Adrenal gland (tissue), 12 donors: ENCODE data around the gene SETD2. TPM values are rescaled to one million over a fixed set of nuclear protein-coding genes. Genes with fewer than 3 reads are reported as not detected.

Experiments used
- DNase-seq, 7 donors: peaks; one replicate each; pipeline ENCODE4 v3.0.0-alpha.2; 2019 to 2020
- H3K27ac ChIP-seq, 5 donors: fragments of 200-600 bp; sonication (generic) in 4 of 5; 1 replicate in 3 of 5; 2 replicates in 2 of 5; pipeline versions ENCODE4 v1.5.1 to v1.8.0; 2016 to 2020; ENCODE audit warnings: mild to moderate bottlenecking in 1 of 5
- H3K27me3 ChIP-seq: fragments of 200-600 bp; 2 replicates; pipeline ENCODE4 v1.8.0; 2021
- H3K36me3 ChIP-seq, 2 donors: fragments of 200-600 bp; replicated peaks in 1 of 2; 1 replicate in 1 of 2; 2 replicates in 1 of 2; pipeline versions ENCODE4 v1.5.1 to v1.8.0; 2018 to 2022
- H3K4me1 ChIP-seq, 2 donors: fragments of 200-600 bp; replicated peaks in 1 of 2; 1 replicate in 1 of 2; 2 replicates in 1 of 2; pipeline versions ENCODE4 v1.5.1 to v1.8.0; 2018 to 2021
- H3K4me3 ChIP-seq, 4 donors: fragments of 200-600 bp; sonication (generic) in 3 of 4; one replicate each; pipeline ENCODE4 v1.5.1; 2016 to 2018
- H3K9me3 ChIP-seq, 3 donors: fragments of 200-600 bp; sonication (generic) in 1 of 3; replicated peaks in 1 of 3; 1 replicate in 2 of 3; 2 replicates in 1 of 3; pipeline versions ENCODE4 v1.5.1 to v1.8.0; 2016 to 2021
- POLR2A ChIP-seq, 2 donors: fragments of 450-650 bp; IDR thresholded peaks; one replicate each; pipeline ENCODE4 v1.6.1; 2017; ENCODE audit warnings: antibody characterized with exemption in 2 of 2, mild to moderate bottlenecking in 2 of 2, moderate library complexity in 1 of 2
- WGBS, 4 donors: extraction: QIAGEN DNeasy Blood & Tissue Kit in 2 of 4; methylation state at CpG; one replicate each; pipeline versions ENCODE4 v1.1.5 to v1.1.7; 2013 to 2017; 5-methylcytosine and 5-hydroxymethylcytosine counted together
- intact Hi-C, 2 donors: fragments of 100-400 bp; cut with DNase I; formaldehyde crosslinking; loops; one replicate each; pipeline versions ENCODE4 v1.14.1 to v1.15.0; 2022 to 2023
- polyA plus RNA-seq, 3 donors: library from polyadenylated mRNA; stranded (reverse); fragments of 200-250 nt in 2 of 3; fragments of 350-450 nt in 1 of 3; fragmentation: Illumina TruSeq in 1 of 3; extraction: RNeasy Lipid Tissue Mini Kit (QIAGEN cat#74804) in 1 of 3; gene quantifications; one replicate each; pipeline ENCODE4 v1.2.3, GENCODE V29; 2013 to 2014
- total RNA-seq, 9 donors: library from RNA; depleted of rRNA in 4 of 9; stranded (reverse); fragments of >200 nt in 4 of 9; fragments of 120-200 nt in 1 of 9; fragmentation: NEBNext Ultra II Directional in 1 of 9; extraction: Animal tissue kit (Norgen Biotek cat#: 25700) in 1 of 9; gene quantifications; one replicate each; pipeline versions ENCODE4 v1.1.0 to v1.2.4, GENCODE V29; 2013 to 2023
- TF ChIP-seq, protein P1 (sequence below), 6 experiments: fragments of 450-650 bp in 4 of 6; fragments of 200-600 bp in 2 of 6; sonication (generic) in 1 of 6; IDR thresholded peaks; 1 replicate in 5 of 6; 2 replicates in 1 of 6; pipeline versions ENCODE4 v1.5.1 to v1.8.0; 2016 to 2021; ENCODE audit warnings: antibody characterized with exemption in 6 of 6, mild to moderate bottlenecking in 2 of 6, moderate library complexity in 1 of 6
- donor health status: healthy with polysubstance abuse.
- donor health status: Bipolar disorder and iron deficiency.
- donor health status: DM: yes; HTN: yes; CAD: no.
- donor health status: DM: no; HTN: no; CAD: no.
- donor health status: DM: no; HTN: no; CAD: no.
- donor health status: DM: yes; HTN: yes; CAD: no.

Gene SETD2
- total and polyA plus RNA-seq, 12 donors = 12.6 to 58.9 (median 39.1) TPM

DNA sequence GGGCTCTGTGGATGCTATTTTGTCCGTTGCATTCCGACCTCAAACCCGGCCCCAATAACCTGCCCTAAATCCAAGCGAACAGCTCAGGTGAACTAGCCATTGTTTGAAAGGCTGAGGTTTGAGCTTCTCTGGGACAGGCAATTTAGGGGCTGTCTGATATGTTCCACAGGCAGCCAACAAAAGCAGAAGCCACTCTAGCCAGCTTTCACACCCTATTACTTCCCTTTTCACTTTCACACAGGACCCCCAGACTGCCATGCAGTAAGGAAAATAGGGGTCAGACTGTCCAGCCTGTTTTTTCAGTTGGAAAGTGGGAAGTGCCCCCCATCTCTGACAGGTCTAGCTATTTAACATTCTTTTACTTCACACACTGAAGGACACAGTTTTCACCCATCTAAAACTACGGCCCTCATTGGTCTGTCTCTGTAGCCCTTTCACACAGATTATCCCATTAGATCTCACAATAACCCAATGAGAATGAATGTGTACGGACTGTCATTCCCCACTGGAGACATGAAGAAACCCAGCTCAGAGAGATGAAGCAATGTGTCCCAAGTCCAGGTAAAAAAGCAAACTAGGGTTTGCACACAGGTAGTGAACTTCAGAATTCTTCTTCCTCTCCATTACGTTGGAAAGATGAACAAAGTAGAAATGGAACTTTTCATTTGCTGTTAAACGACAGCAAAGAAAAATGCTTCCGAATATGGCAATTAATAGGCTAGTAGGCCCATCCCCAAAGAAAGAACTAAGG, 189.3 kb downstream of the SETD2 start:
- WGBS, 4 donors = 71 to 75% (median 73%) methylated on average over 9 of the region's 9 CpGs
- Histone ChIP-seq H3K9me3 (no peaks in the 10 kb centered on the region), H3K36me3 (no peaks in the 10 kb centered on the region), H3K4me3 (peak overlapping the region in 1 of 4 donors; percentile 77), H3K27me3 (no peaks in the 10 kb centered on the region), H3K27ac (peak overlapping the region in 1 of 5 donors; percentile 44), H3K4me1 (peaks cover 41 to 66% of the 10 kb centered on the region in 2 donors)
- TF ChIP-seq POLR2A (IDR thresholded peaks at IDR 0.05) = no peak
- TF ChIP-seq, protein P1, sequence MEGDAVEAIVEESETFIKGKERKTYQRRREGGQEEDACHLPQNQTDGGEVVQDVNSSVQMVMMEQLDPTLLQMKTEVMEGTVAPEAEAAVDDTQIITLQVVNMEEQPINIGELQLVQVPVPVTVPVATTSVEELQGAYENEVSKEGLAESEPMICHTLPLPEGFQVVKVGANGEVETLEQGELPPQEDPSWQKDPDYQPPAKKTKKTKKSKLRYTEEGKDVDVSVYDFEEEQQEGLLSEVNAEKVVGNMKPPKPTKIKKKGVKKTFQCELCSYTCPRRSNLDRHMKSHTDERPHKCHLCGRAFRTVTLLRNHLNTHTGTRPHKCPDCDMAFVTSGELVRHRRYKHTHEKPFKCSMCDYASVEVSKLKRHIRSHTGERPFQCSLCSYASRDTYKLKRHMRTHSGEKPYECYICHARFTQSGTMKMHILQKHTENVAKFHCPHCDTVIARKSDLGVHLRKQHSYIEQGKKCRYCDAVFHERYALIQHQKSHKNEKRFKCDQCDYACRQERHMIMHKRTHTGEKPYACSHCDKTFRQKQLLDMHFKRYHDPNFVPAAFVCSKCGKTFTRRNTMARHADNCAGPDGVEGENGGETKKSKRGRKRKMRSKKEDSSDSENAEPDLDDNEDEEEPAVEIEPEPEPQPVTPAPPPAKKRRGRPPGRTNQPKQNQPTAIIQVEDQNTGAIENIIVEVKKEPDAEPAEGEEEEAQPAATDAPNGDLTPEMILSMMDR (IDR thresholded peaks at IDR 0.05) = no peak
- DNase-seq = no peak
- intact Hi-C loops = loop anchor here in 1 of 2 donors (5.0 kb wide), 1 partner anchor 47 kb away; no protein-coding TSS in a partner anchor

DNA sequence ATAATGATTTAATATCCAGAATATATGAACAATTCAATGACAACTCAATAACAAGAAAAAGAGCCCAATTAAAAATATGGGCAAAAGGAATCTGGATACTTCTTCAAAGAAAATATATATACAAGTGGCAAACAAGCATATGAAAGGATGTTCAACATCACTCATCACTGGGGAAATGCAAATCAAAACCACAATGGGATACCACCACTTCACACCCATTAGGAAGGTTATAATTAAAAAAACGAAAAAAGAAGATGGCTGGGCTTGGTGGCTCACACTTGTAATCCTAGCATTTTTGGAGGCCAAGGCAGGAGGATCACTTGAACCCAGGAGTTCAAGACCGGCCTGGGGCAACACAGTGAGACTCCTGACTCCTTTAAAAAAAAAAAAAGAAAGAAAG, 191.5 kb downstream of the SETD2 start:
- H3K4me1 ChIP-seq = peaks cover 40 to 68% of the 10 kb centered on the region in 2 donors
- WGBS, 4 donors = 82 to 89% (median 83%) methylated on average over 2 of the region's 2 CpGs

DNA sequence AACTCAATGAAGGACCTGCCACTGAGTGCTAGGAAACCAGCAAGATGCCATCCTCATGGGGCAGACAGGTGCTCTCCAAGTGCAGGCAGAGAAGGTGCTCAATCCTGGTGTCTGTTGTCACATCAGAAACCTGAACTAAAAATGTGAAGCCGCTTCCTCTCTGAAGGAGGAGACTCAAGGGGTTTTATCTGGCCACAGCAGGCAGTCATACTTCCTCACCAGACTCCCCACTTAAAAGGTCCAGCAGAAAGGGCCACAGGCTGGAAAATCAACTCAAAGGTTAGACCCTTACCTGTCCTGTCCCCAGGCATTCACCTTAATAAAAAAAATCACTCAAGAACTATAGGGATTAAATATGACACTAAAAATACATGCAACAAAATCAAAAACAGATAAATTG, 192.2 kb downstream of the SETD2 start:
- intact Hi-C loops = loop anchor here in 1 of 2 donors (5.0 kb wide), 1 partner anchor 44 kb away; no protein-coding TSS in a partner anchor
- TF ChIP-seq, protein P1 (IDR thresholded peaks at IDR 0.05) = no peak
- TF ChIP-seq POLR2A (IDR thresholded peaks at IDR 0.05) = no peak
- peak overlapping the region; percentile 13 to 75 (median 53) for H3K27ac ChIP-seq
- no peak for DNase-seq
- H3K4me1 ChIP-seq = peaks cover 37 to 67% of the 10 kb centered on the region in 2 donors
- H3K9me3 ChIP-seq = no peaks in the 10 kb centered on the region
- no peak overlapping the region for H3K4me3 ChIP-seq
- H3K36me3 ChIP-seq = no peaks in the 10 kb centered on the region
- H3K27me3 ChIP-seq = no peaks in the 10 kb centered on the region
- WGBS, 4 donors = 67 to 100% (median 80%) methylated on average over 1 of the region's 1 CpG; no CpG with 5 or more reads in 1 of the 4 donors

More for the DNA sequence above, 191.5 kb downstream of the SETD2 start:
- Histone ChIP-seq H3K9me3 (no peaks in the 10 kb centered on the region), H3K27ac (peak overlapping the region in 1 of 5 donors; percentile 68), H3K27me3 (no peaks in the 10 kb centered on the region), H3K4me3 (no peak overlapping the region), H3K36me3 (no peaks in the 10 kb centered on the region)
- intact Hi-C loops = loop anchor here in 1 of 2 donors (5.0 kb wide), 1 partner anchor 45 kb away; no protein-coding TSS in a partner anchor
- DNase-seq = no peak
- TF ChIP-seq, protein P1 (IDR thresholded peaks at IDR 0.05) = no peak
- TF ChIP-seq POLR2A (IDR thresholded peaks at IDR 0.05) = no peak

DNA sequence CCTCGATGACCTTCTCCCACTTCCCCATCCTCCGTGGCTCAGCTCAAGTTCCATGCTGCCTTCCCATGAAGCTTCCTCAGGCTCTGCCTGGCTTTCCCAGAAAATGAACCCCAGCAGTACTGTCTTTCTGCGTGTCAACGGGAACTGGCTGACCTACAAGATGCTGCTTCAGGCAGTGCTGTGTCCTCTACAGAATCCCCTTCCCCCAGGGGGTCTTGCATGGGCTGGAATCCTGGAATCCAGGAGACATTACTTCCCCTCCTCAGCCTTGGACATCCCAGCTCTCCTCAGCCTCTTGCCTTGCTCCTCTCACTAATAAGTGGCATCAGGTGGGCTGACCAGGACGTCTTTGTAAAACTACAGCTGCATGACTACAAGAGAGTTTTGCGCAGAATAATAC, 192.8 kb downstream of the SETD2 start:
- intact Hi-C loops = loop anchor here in 1 of 2 donors (5.0 kb wide), 1 partner anchor 44 kb away; no protein-coding TSS in a partner anchor
- Histone ChIP-seq H3K27ac (peak overlapping the region; percentile 13 to 75 (median 53)), H3K4me3 (no peak overlapping the region), H3K27me3 (no peaks in the 10 kb centered on the region), H3K9me3 (no peaks in the 10 kb centered on the region), H3K4me1 (peaks cover 37 to 67% of the 10 kb centered on the region in 2 donors), H3K36me3 (no peaks in the 10 kb centered on the region)
- DNase-seq = no peak
- no peak for TF ChIP-seq POLR2A (IDR thresholded peaks at IDR 0.05)
- TF ChIP-seq, protein P1 (IDR thresholded peaks at IDR 0.05) = no peak
- 44 to 48% (median 47%) methylated on average over 4 to 6 of the region's 6 CpGs for WGBS, 4 donors
